A673 (cell line): ENCODE measurements around the gene ZNF358. TPM values are rescaled to one million over a fixed set of nuclear protein-coding genes. Genes with fewer than 3 reads are reported as not detected.

ENCODE experiments used
- BruUV-seq: library from RNA; stranded (reverse); fragments of 400-500 nt; replicated peaks from 2 replicates; lab custom pipeline; 2021; lab: Mats Ljungman, UMichigan
- CTCF ChIA-PET: fragments of 300-600 bp; sonication (Branson Sonifier 250); formaldehyde crosslinking; loops from one replicate; lab custom pipeline; 2022; ENCODE audit warnings: antibody characterized with exemption; lab: Charles Lee
- POLR2A ChIA-PET: fragments of 300-600 bp; sonication (Branson Sonifier 250); formaldehyde crosslinking; loops from one replicate; lab custom pipeline; 2022; ENCODE audit warnings: antibody characterized with exemption; ENCODE audit not compliant: low non-redundant PET; lab: Charles Lee
- DNase-seq: peaks from one replicate; pipeline ENCODE4 v3.0.0-alpha.2; 2015; ENCODE audit warnings: low spot score
- H3K27ac ChIP-seq: fragments of 200-600 bp; sonication (generic); 2 replicates; pipeline ENCODE4 v1.5.1; 2016; ENCODE audit warnings: mixed run types, low read depth, mild to moderate bottlenecking, mixed read lengths, antibody characterized with exemption, low read length; ENCODE audit not compliant: poor library complexity, severe bottlenecking
- H3K27me3 ChIP-seq: fragments of 200-600 bp; sonication (generic); replicated peaks from 2 replicates; pipeline ENCODE4 v1.6.1; 2017; ENCODE audit warnings: mixed run types, low read depth, mild to moderate bottlenecking, mixed read lengths, antibody characterized with exemption, low read length; ENCODE audit not compliant: insufficient read depth, poor library complexity
- H3K36me3 ChIP-seq: fragments of 200-600 bp; sonication (generic); 2 replicates; pipeline ENCODE4 v1.6.1; 2016; ENCODE audit warnings: mixed run types, mild to moderate bottlenecking, mixed read lengths, antibody characterized with exemption, low read length; ENCODE audit not compliant: insufficient read depth, poor library complexity, severe bottlenecking
- H3K4me1 ChIP-seq: fragments of 200-600 bp; sonication (generic); 2 replicates; pipeline ENCODE4 v1.6.1; 2017; ENCODE audit warnings: mixed run types, mild to moderate bottlenecking, mixed read lengths, antibody characterized with exemption, low read length; ENCODE audit not compliant: insufficient read depth, poor library complexity, severe bottlenecking
- H3K4me3 ChIP-seq: fragments of 200-600 bp; sonication (generic); 2 replicates; pipeline ENCODE4 v1.5.1; 2016; ENCODE audit warnings: low read depth, mixed run types, mild to moderate bottlenecking, mixed read lengths, low read length; ENCODE audit not compliant: poor library complexity, severe bottlenecking
- H3K9me3 ChIP-seq: fragments of 200-600 bp; sonication (generic); 2 replicates; pipeline ENCODE4 v1.6.1; 2016; ENCODE audit warnings: mixed run types, low read depth, mild to moderate bottlenecking, mixed read lengths, antibody characterized with exemption, low read length; ENCODE audit not compliant: poor library complexity, severe bottlenecking
- EZH2 ChIP-seq: fragments of 200-600 bp; sonication (generic); IDR thresholded peaks from 2 replicates; pipeline ENCODE4 v1.6.1; 2017; ENCODE audit warnings: borderline replicate concordance, low read depth, mild to moderate bottlenecking, mixed read lengths, antibody characterized with exemption, low read length; ENCODE audit not compliant: poor library complexity, severe bottlenecking
- intact Hi-C: fragments of 100-400 bp; cut with micrococcal nuclease; formaldehyde crosslinking; loops from one replicate; pipeline ENCODE4 v1.10.0; 2022; ENCODE audit not compliant: unreplicated experiment
- total RNA-seq: library from RNA; stranded (reverse); gene quantifications from 2 replicates; pipeline ENCODE4 v1.2.3, GENCODE V29; 2021
- TF ChIP-seq, protein P1 (sequence below): fragments of 300-800, 200-600 bp; sonication (generic); conservative IDR thresholded peaks from 2 replicates; pipeline ENCODE4 v1.5.1; 2017; ENCODE audit warnings: low read depth, mild to moderate bottlenecking, antibody characterized with exemption, low read length, moderate library complexity, mixed read lengths

The ZNF358 gene
- total RNA-seq, 1 experiment from 2014 or later = 44.1 TPM

DNA sequence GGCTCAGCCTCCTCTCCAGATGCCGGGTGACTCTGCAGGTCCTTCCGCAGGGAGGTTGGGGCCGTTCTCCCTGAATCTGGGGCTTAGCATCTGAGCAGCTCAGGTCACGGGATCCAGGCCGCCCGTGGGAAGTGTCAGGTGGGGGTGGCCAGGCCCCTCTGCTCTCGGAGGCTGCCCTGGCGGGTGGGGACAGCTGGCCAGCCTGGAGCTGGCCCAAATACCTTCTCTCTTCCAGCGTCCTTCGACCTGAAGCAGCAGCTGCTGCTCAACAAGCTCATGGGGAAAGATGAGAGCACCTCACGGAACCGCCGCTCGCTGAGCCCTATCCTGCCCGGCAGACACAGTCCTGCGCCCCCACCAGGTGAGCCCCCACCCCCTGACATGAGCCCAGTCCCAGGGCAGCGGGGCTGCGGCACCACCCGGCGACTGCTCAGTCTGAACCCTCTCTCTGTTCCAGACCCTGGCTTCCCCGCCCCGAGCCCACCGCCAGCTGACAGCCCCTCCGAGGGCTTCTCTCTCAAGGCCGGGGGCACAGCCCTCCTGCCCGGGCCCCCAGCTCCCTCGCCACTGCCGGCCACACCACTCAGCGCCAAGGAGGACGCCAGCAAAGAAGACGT is 46.1 kb upstream of the ZNF358 start:
- CTCF ChIA-PET = interaction anchor here (0.7 kb wide), 1 partner anchor 712 kb away, joined by 3 read pairs; no protein-coding TSS in a partner anchor
- no peak for DNase-seq
- H3K4me1 ChIP-seq = no peaks in the 10 kb centered on the region
- intact Hi-C loops = no loop called here
- no peaks in the 10 kb centered on the region for H3K27me3 ChIP-seq
- POLR2A ChIA-PET = no interaction called here
- H3K27ac ChIP-seq = no peak overlapping the region
- no peak overlapping the region for H3K4me3 ChIP-seq
- peaks cover 2% of the 10 kb centered on the region for H3K36me3 ChIP-seq
- no peak for TF ChIP-seq EZH2
- TF ChIP-seq, protein P1, sequence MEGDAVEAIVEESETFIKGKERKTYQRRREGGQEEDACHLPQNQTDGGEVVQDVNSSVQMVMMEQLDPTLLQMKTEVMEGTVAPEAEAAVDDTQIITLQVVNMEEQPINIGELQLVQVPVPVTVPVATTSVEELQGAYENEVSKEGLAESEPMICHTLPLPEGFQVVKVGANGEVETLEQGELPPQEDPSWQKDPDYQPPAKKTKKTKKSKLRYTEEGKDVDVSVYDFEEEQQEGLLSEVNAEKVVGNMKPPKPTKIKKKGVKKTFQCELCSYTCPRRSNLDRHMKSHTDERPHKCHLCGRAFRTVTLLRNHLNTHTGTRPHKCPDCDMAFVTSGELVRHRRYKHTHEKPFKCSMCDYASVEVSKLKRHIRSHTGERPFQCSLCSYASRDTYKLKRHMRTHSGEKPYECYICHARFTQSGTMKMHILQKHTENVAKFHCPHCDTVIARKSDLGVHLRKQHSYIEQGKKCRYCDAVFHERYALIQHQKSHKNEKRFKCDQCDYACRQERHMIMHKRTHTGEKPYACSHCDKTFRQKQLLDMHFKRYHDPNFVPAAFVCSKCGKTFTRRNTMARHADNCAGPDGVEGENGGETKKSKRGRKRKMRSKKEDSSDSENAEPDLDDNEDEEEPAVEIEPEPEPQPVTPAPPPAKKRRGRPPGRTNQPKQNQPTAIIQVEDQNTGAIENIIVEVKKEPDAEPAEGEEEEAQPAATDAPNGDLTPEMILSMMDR = no peak
- H3K9me3 ChIP-seq = no peaks in the 10 kb centered on the region
- BruUV-seq = no TSS peak

DNA sequence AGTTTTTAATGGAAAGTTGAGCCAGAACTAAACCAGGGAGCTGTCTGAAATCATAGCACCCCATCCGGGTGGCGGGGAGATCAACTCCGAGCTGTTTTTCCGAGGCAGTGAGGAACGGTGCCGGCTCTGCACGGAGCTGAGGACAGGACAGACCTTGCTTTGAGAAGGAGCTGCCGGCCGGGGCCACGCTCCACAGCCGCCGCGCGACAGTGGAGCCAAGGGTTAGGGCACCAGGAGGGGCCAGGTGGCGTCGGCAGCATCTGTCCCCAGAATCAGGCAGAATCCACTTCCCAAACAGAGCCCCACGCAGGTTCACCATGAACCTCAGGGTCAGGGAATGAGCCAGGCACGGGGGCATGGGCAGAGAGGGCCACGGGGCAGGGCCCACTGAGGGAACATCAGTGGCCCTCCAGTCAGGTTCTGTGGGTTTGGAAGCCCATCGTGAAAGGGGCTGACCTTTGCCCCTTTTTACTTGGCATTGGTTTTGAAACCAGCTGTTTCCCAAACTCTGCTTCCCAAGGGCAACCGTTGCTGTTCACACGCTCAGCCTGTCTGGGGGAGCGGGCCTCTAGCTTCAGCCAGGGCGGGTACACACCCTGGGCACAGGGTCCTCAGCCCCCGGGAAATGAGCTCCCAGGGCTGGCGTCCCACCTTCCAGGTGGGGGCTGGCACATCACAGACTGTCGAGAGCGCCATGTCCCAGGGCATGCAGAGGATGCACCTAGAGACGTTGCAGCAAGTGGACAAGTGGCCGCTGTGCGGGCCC is 45.2 kb upstream of the ZNF358 start:
- ChIA-PET CTCF (interaction anchor here (0.6 to 0.7 kb wide), 2 partner anchors 305 to 713 kb away, joined by 3 read pairs; no protein-coding TSS in a partner anchor), POLR2A (no interaction called here)
- no peak overlapping the region for H3K4me3 ChIP-seq
- BruUV-seq = no TSS peak
- TF ChIP-seq EZH2 = no peak
- TF ChIP-seq, protein P1 = no peak
- intact Hi-C loops = no loop called here
- DNase-seq = no peak
- no peaks in the 10 kb centered on the region for H3K27me3 ChIP-seq
- peaks cover 2% of the 10 kb centered on the region for H3K36me3 ChIP-seq
- no peaks in the 10 kb centered on the region for H3K9me3 ChIP-seq
- H3K4me1 ChIP-seq = no peaks in the 10 kb centered on the region
- H3K27ac ChIP-seq = no peak overlapping the region

DNA sequence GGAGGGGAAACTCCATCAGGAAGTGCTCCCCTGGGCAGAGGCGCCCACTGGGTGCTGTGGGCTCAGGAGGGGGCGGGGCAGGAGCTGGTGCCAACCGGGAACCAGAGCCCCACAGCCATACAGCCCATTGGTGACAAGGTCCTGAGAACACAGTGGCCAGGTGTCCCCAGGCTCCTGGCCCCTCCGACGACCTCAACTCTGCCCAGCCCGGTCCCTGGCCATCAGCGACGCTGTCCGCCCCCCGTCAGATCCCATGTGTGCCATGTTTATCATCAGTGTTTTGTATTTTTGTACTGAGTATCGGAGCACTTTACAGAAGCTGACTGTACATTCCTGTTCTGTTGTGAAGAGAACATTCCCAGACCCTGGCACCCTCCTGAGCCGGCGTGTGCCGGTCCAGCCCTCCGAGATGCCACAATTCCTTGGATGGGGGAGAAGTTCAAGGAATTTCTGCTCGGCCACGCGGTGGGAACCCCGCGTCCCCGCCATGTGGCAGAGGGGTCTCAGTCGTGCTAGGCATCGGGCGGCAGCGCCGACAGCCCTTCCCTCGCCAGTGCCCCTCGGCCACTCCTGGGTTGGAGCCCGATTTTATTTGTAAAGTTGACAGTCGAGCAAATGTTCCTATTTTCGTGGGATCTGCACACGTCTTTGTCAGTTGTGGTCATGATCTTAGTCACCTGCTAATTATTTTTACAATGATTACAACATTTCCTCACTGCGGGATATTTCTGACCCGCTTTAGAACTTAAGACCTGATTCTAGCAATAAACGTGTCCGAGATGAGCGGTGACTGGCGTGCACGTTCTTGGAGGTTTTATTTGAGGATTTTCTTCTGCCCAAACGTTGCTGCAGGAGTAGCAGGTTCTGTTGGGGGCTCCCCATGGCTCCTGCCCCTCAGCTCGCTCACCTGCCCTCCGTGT is 43.9 kb upstream of the ZNF358 start:
- TF ChIP-seq, protein P1 = no peak
- BruUV-seq = TSS peak; percentile 65
- Histone ChIP-seq H3K4me1 (no peaks in the 10 kb centered on the region), H3K27ac (no peak overlapping the region), H3K9me3 (no peaks in the 10 kb centered on the region), H3K4me3 (no peak overlapping the region), H3K36me3 (peaks cover 2% of the 10 kb centered on the region), H3K27me3 (no peaks in the 10 kb centered on the region)
- CTCF ChIA-PET = no interaction called here
- intact Hi-C loops = no loop called here
- POLR2A ChIA-PET = no interaction called here
- DNase-seq = no peak
